GM23248 (cell line): Measurements from ENCODE around the gene CALML3. TPM values are rescaled to one million over a fixed set of nuclear protein-coding genes. Genes with fewer than 3 reads are reported as not detected.

Source experiments
- DNase-seq: peaks from one replicate; pipeline ENCODE4 v3.0.0-alpha.2; 2015
- H2AFZ ChIP-seq: fragments of 200-600 bp; sonication (generic); 2 replicates; pipeline ENCODE4 v1.6.1; 2016; ENCODE audit warnings: antibody characterized with exemption
- H3F3A ChIP-seq: fragments of 200-600 bp; sonication (generic); 2 replicates; pipeline ENCODE4 v1.6.1; 2016; ENCODE audit warnings: mild to moderate bottlenecking, antibody characterized with exemption, mixed run types; ENCODE audit not compliant: insufficient read depth
- H3K27ac ChIP-seq: fragments of 200-600 bp; sonication (generic); 2 replicates; pipeline ENCODE4 v1.5.1; 2016; ENCODE audit warnings: mild to moderate bottlenecking
- H3K27me3 ChIP-seq: fragments of 200-600 bp; sonication (generic); replicated peaks from 2 replicates; pipeline ENCODE4 v1.6.1; 2016; ENCODE audit warnings: mild to moderate bottlenecking; ENCODE audit not compliant: insufficient read depth
- H3K36me3 ChIP-seq: fragments of 200-600 bp; sonication (generic); 2 replicates; pipeline ENCODE4 v1.6.1; 2016; ENCODE audit warnings: low read depth, mild to moderate bottlenecking
- H3K4me1 ChIP-seq: fragments of 200-600 bp; sonication (generic); 2 replicates; pipeline ENCODE4 v1.6.1; 2016; ENCODE audit warnings: mild to moderate bottlenecking; ENCODE audit not compliant: insufficient read depth
- H3K4me2 ChIP-seq: fragments of 200-600 bp; sonication (generic); one replicate; pipeline ENCODE4 v1.6.1; 2016; ENCODE audit warnings: mild to moderate bottlenecking; ENCODE audit not compliant: unreplicated experiment
- H3K4me3 ChIP-seq: fragments of 200-600 bp; sonication (generic); 2 replicates; pipeline ENCODE4 v1.5.1; 2016; ENCODE audit warnings: mild to moderate bottlenecking
- H3K79me2 ChIP-seq: fragments of 200-600 bp; sonication (generic); 2 replicates; pipeline ENCODE4 v1.6.1; 2016; ENCODE audit warnings: mild to moderate bottlenecking; ENCODE audit not compliant: insufficient read depth
- H3K9ac ChIP-seq: fragments of 200-600 bp; sonication (generic); 2 replicates; pipeline ENCODE4 v1.6.1; 2016; ENCODE audit warnings: mild to moderate bottlenecking
- H3K9me2 ChIP-seq: fragments of 200-600 bp; sonication (generic); 2 replicates; pipeline ENCODE4 v1.6.1; 2016; ENCODE audit warnings: mixed run types, mild to moderate bottlenecking, moderate library complexity; ENCODE audit not compliant: insufficient read depth
- H3K9me3 ChIP-seq: fragments of 200-600 bp; sonication (generic); one replicate; pipeline ENCODE4 v1.6.1; 2017; ENCODE audit warnings: low read depth
- H4K20me1 ChIP-seq: fragments of 200-600 bp; sonication (generic); 2 replicates; pipeline ENCODE4 v1.6.0; 2016; ENCODE audit not compliant: insufficient read depth
- EZH2 ChIP-seq: fragments of 200-600 bp; sonication (generic); IDR thresholded peaks from 2 replicates; pipeline ENCODE4 v1.6.1; 2018; ENCODE audit warnings: antibody characterized with exemption, mild to moderate bottlenecking; ENCODE audit not compliant: insufficient read depth, poor library complexity, severe bottlenecking
- EZH2phosphoT487 ChIP-seq: fragments of 200-600 bp; sonication (generic); IDR thresholded peaks from 2 replicates; pipeline ENCODE4 v1.6.1; 2018; ENCODE audit warnings: antibody characterized with exemption, moderate library complexity, mild to moderate bottlenecking, low read depth; ENCODE audit not compliant: insufficient read depth
- WGBS, 2 experiments: methylation state at CpG; one replicate each; pipeline ENCODE4 v1.1.6; 2015 to 2017; ENCODE audit warnings: low lambda C conversion rate in 2 of 2, low coverage in 1 of 2; ENCODE audit errors: missing lambda C conversion rate in 2 of 2; 5-methylcytosine and 5-hydroxymethylcytosine counted together
- in situ Hi-C: fragments of 300-500 bp; cut with MboI; formaldehyde crosslinking; loops from 2 replicates; pipeline ENCODE4 v1.15.0; 2020
- polyA plus RNA-seq: library from polyadenylated mRNA; unstranded; fragments of >200 nt; fragmentation: Nextera tagmentation; extraction: Ambion mirVana; gene quantifications from 2 replicates; pipeline ENCODE4 v1.2.1, GENCODE V29; 2016
- total RNA-seq: library from RNA; depleted of rRNA; stranded (reverse); fragments of >200 nt; shearing (Covaris generic); gene quantifications from 2 replicates; pipeline ENCODE4 v1.2.3, GENCODE V29; 2014

The CALML3 gene
- total and polyA plus RNA-seq, 2 experiments from 2014 or later, result not detected

- TF ChIP-seq EZH2 (no peak), EZH2phosphoT487 (no peak)
- H3K4me1 ChIP-seq, result peaks cover 16% of the 10 kb centered on the region
- no peak for DNase-seq
- no peak overlapping the region for H3K4me3 ChIP-seq
- no peaks in the 10 kb centered on the region for H4K20me1 ChIP-seq
- WGBS, 2 experiments, result 94% methylated on average over 10 of the region's 10 CpGs
- H3K4me2 ChIP-seq, result no peak overlapping the region
- no peak overlapping the region for H3K9ac ChIP-seq
- no peak overlapping the region for H2AFZ ChIP-seq
- H3K36me3 ChIP-seq, result no peaks in the 10 kb centered on the region
- H3K79me2 ChIP-seq, result no peaks in the 10 kb centered on the region
- no peaks in the 10 kb centered on the region for H3K9me3 ChIP-seq
- H3F3A ChIP-seq, result no peaks in the 10 kb centered on the region
- no peaks in the 10 kb centered on the region for H3K9me2 ChIP-seq
- in situ Hi-C loops, result no loop called here
- H3K27me3 ChIP-seq, result no peaks in the 10 kb centered on the region
- H3K27ac ChIP-seq, result no peak overlapping the region
Measured at GRCh38 chr10:5573319-5573950, 48.7 kb downstream of the CALML3 start.

GRCh38 chr10:5573968-5574641 is 49.3 kb downstream of the CALML3 start:
- Histone ChIP-seq H3F3A (no peaks in the 10 kb centered on the region), H3K27ac (no peak overlapping the region), H3K36me3 (no peaks in the 10 kb centered on the region), H3K79me2 (no peaks in the 10 kb centered on the region), H3K9me3 (no peaks in the 10 kb centered on the region), H3K9me2 (no peaks in the 10 kb centered on the region), H3K4me2 (no peak overlapping the region), H3K4me3 (no peak overlapping the region), H3K9ac (no peak overlapping the region), H4K20me1 (no peaks in the 10 kb centered on the region), H3K27me3 (no peaks in the 10 kb centered on the region), H2AFZ (no peak overlapping the region), H3K4me1 (peaks cover 16% of the 10 kb centered on the region)
- 91 to 92% methylated on average over 19 to 20 of the region's 20 CpGs for WGBS, 2 experiments
- TF ChIP-seq EZH2phosphoT487 (no peak), EZH2 (no peak)
- in situ Hi-C loops, result no loop called here
- DNase-seq, result no peak

DNA sequence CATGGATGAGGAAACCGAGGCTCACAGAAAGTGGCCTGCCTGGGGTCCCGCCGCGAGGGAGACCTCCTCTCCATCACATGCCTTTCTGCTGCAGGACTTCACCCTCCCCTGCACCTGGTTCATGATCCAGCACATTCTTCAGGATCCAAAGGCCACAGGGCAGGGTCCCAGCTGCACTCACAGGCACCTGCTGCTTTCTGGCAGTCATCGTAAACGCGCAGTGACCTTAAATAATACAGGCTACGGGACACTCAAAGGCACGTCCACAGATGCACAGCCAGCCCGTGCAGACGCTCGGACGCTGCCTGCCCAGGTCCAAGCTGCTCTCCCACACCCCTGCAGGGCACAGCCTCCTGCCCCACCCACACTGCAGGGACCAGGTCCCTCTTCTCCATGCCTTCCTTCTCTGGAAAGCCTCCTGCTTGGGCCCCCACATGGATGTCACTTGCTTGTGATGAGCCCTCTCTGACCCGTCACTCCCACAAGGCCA is 49.9 kb downstream of the CALML3 start:
- Histone ChIP-seq H3K9me2 (no peaks in the 10 kb centered on the region), H3K4me3 (no peak overlapping the region), H3K9ac (no peak overlapping the region), H3K4me1 (peaks cover 16% of the 10 kb centered on the region), H4K20me1 (no peaks in the 10 kb centered on the region), H3K27ac (no peak overlapping the region), H3K36me3 (no peaks in the 10 kb centered on the region), H2AFZ (peak overlapping the region; percentile 80), H3K27me3 (no peaks in the 10 kb centered on the region), H3K79me2 (no peaks in the 10 kb centered on the region), H3F3A (no peaks in the 10 kb centered on the region), H3K9me3 (no peaks in the 10 kb centered on the region), H3K4me2 (peak overlapping the region; percentile 65)
- WGBS, 2 experiments, result 79 to 84% methylated on average over 14 of the region's 14 CpGs
- TF ChIP-seq EZH2 (no peak), EZH2phosphoT487 (no peak)
- DNase-seq, result no peak
- in situ Hi-C loops, result no loop called here

GRCh38 chr10:5575144-5575481 is 50.4 kb downstream of the CALML3 start:
- H3K27me3 ChIP-seq, result no peaks in the 10 kb centered on the region
- H3K36me3 ChIP-seq, result no peaks in the 10 kb centered on the region
- in situ Hi-C loops, result no loop called here
- H2AFZ ChIP-seq, result peak overlapping the region; percentile 80
- H3K79me2 ChIP-seq, result no peaks in the 10 kb centered on the region
- TF ChIP-seq EZH2phosphoT487, result no peak
- no peak for TF ChIP-seq EZH2
- peak overlapping the region; percentile 49 for H3K27ac ChIP-seq
- H3K9ac ChIP-seq, result peak overlapping the region; percentile 55; the same call in 1 of the 2 replicates
- peak overlapping the region; percentile 65 for H3K4me2 ChIP-seq
- DNase-seq, result no peak
- WGBS, 2 experiments, result 53 to 57% methylated on average over 9 of the region's 9 CpGs
- H3K9me2 ChIP-seq, result no peaks in the 10 kb centered on the region
- H3K4me1 ChIP-seq, result peaks cover 16% of the 10 kb centered on the region
- H3K9me3 ChIP-seq, result no peaks in the 10 kb centered on the region
- no peaks in the 10 kb centered on the region for H3F3A ChIP-seq
- H4K20me1 ChIP-seq, result no peaks in the 10 kb centered on the region
- 0 out of 2 replicates have a peak overlapping the region, but pooled peaks have one; percentile 30 for H3K4me3 ChIP-seq
